HUES64 (cell line): Measurements from ENCODE around the gene USP17L15.
"Not testable (repeated sequence)": the region's sequence is repeated elsewhere in the genome, so short reads cannot be mapped to it uniquely, and the experiment has no call there.

Experiments used
- H3K27ac ChIP-seq: 2 replicates; pipeline ENCODE4 v1.7.0; 2013; ENCODE audit warnings: low read depth, low read length, inconsistent platforms
- H3K27me3 ChIP-seq: 2 replicates; pipeline ENCODE4 v1.6.1; 2013; ENCODE audit warnings: mild to moderate bottlenecking, low read length; ENCODE audit not compliant: insufficient read depth
- H3K36me3 ChIP-seq: 2 replicates; pipeline ENCODE4 v1.6.1; 2013; ENCODE audit warnings: mild to moderate bottlenecking, low read length; ENCODE audit not compliant: insufficient read depth
- H3K4me1 ChIP-seq: 2 replicates; pipeline ENCODE4 v1.6.1; 2013; ENCODE audit warnings: mild to moderate bottlenecking, low read length, moderate library complexity; ENCODE audit not compliant: insufficient read depth
- H3K4me3 ChIP-seq: 2 replicates; pipeline ENCODE4 v1.5.1; 2013; ENCODE audit warnings: mild to moderate bottlenecking, low read length, moderate library complexity
- H3K9ac ChIP-seq: 2 replicates; pipeline ENCODE4 v1.6.1; 2013; ENCODE audit warnings: mild to moderate bottlenecking, low read depth, low read length
- H3K9me3 ChIP-seq: 2 replicates; pipeline ENCODE4 v1.6.1; 2013; ENCODE audit warnings: low read depth, low read length; ENCODE audit not compliant: insufficient read depth
- WGBS: fragments of 150-250, 120-280 bp; methylation state at CpG from one replicate; pipeline ENCODE4 v1.1.7; 2013; ENCODE audit warnings: missing lambda C conversion rate; 5-methylcytosine and 5-hydroxymethylcytosine counted together

The USP17L15 gene

GRCh38 chr4:9257824-9258223 lies 23.6 kb downstream of the USP17L15 start, which contains the start of gene USP17L20:
USP17L20 (plus strand) TSS chr4:9258124; CDS start chr4:9258124, 0 bp downstream.
- H3K27ac ChIP-seq, H3K4me1 ChIP-seq, H3K27me3 ChIP-seq, H3K4me3 ChIP-seq, H3K9me3 ChIP-seq, H3K36me3 ChIP-seq, H3K9ac ChIP-seq: not testable (repeated sequence)
- no CpG with 5 or more reads among the region's 15 CpGs for WGBS

- H3K27ac ChIP-seq, H3K27me3 ChIP-seq, H3K4me1 ChIP-seq, H3K9ac ChIP-seq, H3K4me3 ChIP-seq, H3K9me3 ChIP-seq, H3K36me3 ChIP-seq: not testable (repeated sequence)
- no CpG with 5 or more reads among the region's 13 CpGs for WGBS
Observed at GRCh38 chr4:9262572-9262971, 28.4 kb downstream of the USP17L15 start, which contains the start of gene USP17L21. USP17L21 (plus strand) TSS chr4:9262872; CDS start chr4:9262872, 0 bp downstream.

- H3K36me3 ChIP-seq, H3K9ac ChIP-seq, H3K27ac ChIP-seq, H3K4me3 ChIP-seq, H3K9me3 ChIP-seq, H3K4me1 ChIP-seq, H3K27me3 ChIP-seq: not testable (repeated sequence)
- WGBS = no CpG with 5 or more reads among the region's 15 CpGs
Observed at GRCh38 chr4:9267319-9267718, 33.1 kb downstream of the USP17L15 start, which contains the start of gene USP17L22. USP17L22 (plus strand) TSS chr4:9267619; CDS start chr4:9267619, 0 bp downstream.

GRCh38 chr4:9271719-9272118 lies 37.5 kb downstream of the USP17L15 start:
- H3K9ac ChIP-seq, H3K4me3 ChIP-seq, H3K9me3 ChIP-seq, H3K4me1 ChIP-seq, H3K36me3 ChIP-seq, H3K27me3 ChIP-seq, H3K27ac ChIP-seq: not testable (repeated sequence)
- 76% methylated on average over 5 of the region's 10 CpGs for WGBS
